ENCODE results near the gene TSHZ3.

Gene TSHZ3

GRCh38 chr19:31352782-31353651, 3.8 kb upstream of the TSHZ3 start:
- no peak for DNase-seq

- DNase-seq, result no peak
These were observed 3.1 kb upstream of the TSHZ3 start for GRCh38 chr19:31352296-31352781.

GRCh38 chr19:31351855-31352195, 2.6 kb upstream of the TSHZ3 start:
- DNase-seq, result no peak

GRCh38 chr19:31351056-31351854, 2.0 kb upstream of the TSHZ3 start:
- DNase-seq, result no peak

- peak; percentile 36 for DNase-seq
These were observed 1.4 kb upstream of the TSHZ3 start for GRCh38 chr19:31350693-31351055.

GRCh38 chr19:31350033-31350692, 927 bp upstream of the TSHZ3 start:
- DNase-seq, result no peak

- peak; percentile 26 for DNase-seq
These were observed 616 bp downstream of the TSHZ3 start for GRCh38 chr19:31348481-31349159.

- no peak for DNase-seq
These were observed 1.3 kb downstream of the TSHZ3 start for GRCh38 chr19:31347828-31348392.

GRCh38 chr19:31347354-31347753, 1.9 kb downstream of the TSHZ3 start:
- no peak for DNase-seq

- no peak for DNase-seq
These were observed 2.8 kb downstream of the TSHZ3 start for GRCh38 chr19:31346184-31347059.

- DNase-seq, result no peak
These were observed 4.8 kb downstream of the TSHZ3 start for GRCh38 chr19:31344403-31344802.

- DNase-seq, result no peak
These were observed 6.3 kb downstream of the TSHZ3 start for GRCh38 chr19:31342926-31343325.

GRCh38 chr19:31340042-31341025, 8.9 kb downstream of the TSHZ3 start:
- DNase-seq, result no peak

GRCh38 chr19:31339411-31339810, 9.8 kb downstream of the TSHZ3 start:
- DNase-seq, result no peak

- no peak for DNase-seq
These were observed 11.0 kb downstream of the TSHZ3 start for GRCh38 chr19:31338069-31338776.

- DNase-seq, result no peak
These were observed 12.0 kb downstream of the TSHZ3 start for GRCh38 chr19:31337008-31337914.

GRCh38 chr19:31335716-31336115, 13.5 kb downstream of the TSHZ3 start:
- no peak for DNase-seq

- no peak for DNase-seq
These were observed 14.2 kb downstream of the TSHZ3 start for GRCh38 chr19:31334849-31335624.

All from activated naive CD4-positive, alpha-beta T cell treated with anti-CD3 and anti-CD28 coated beads, Interleukin-2, amount 50 U/mL, for 16 hours (primary cell).